Chondrocyte (in vitro differentiated cells): ENCODE data around the gene LARGE1. TPM values are rescaled to one million over a fixed set of nuclear protein-coding genes. Genes with fewer than 3 reads are reported as not detected.

Source experiments
- DNase-seq: peaks from one replicate; pipeline ENCODE4 v3.0.0; 2021; ENCODE audit warnings: mixed read lengths, low spot score
- H3K27ac Mint-ChIP-seq: one replicate; pipeline ENCODE4 v1.8.0; 2021; ENCODE audit warnings: mild to moderate bottlenecking, moderate library complexity, mixed read lengths; ENCODE audit not compliant: unreplicated experiment
- H3K27me3 Mint-ChIP-seq: 2 replicates; pipeline ENCODE4 v1.8.0; 2021; ENCODE audit warnings: low read depth, mixed read lengths
- H3K36me3 Mint-ChIP-seq: 2 replicates; pipeline ENCODE4 v1.8.0; 2021; ENCODE audit warnings: low read depth, mixed read lengths
- H3K4me1 Mint-ChIP-seq: 2 replicates; pipeline ENCODE4 v1.8.0; 2021; ENCODE audit warnings: low read depth, mild to moderate bottlenecking, mixed read lengths
- H3K4me3 Mint-ChIP-seq: one replicate; pipeline ENCODE4 v1.8.0; 2021; ENCODE audit warnings: mild to moderate bottlenecking, moderate library complexity, mixed read lengths; ENCODE audit not compliant: unreplicated experiment
- H3K9me3 Mint-ChIP-seq: 2 replicates; pipeline ENCODE4 v1.8.0; 2021; ENCODE audit warnings: low read depth, mixed read lengths
- CTCF ChIP-seq: fragments of 200-600 bp; sonication (generic); IDR thresholded peaks from 2 replicates; pipeline ENCODE4 v1.5.0; 2021; ENCODE audit warnings: antibody characterized with exemption, mild to moderate bottlenecking, moderate library complexity
- total RNA-seq: library from RNA; stranded (reverse); gene quantifications from 3 replicates; pipeline ENCODE4 v1.2.1, GENCODE V29; 2021

Gene LARGE1
- total RNA-seq, 1 donor from 2014 or later, result 21.3 TPM

GRCh38 chr22:33682927-33683326, 237.3 kb downstream of the LARGE1 start:
- Mint-ChIP-seq H3K27me3 (no peaks in the 10 kb centered on the region), H3K36me3 (no peaks in the 10 kb centered on the region), H3K4me1 (no peaks in the 10 kb centered on the region), H3K9me3 (no peaks in the 10 kb centered on the region), H3K27ac (no peak overlapping the region), H3K4me3 (no peak overlapping the region)
- no peak for DNase-seq
- no peak for TF ChIP-seq CTCF

GRCh38 chr22:33680632-33681031, 239.6 kb downstream of the LARGE1 start:
- H3K27ac Mint-ChIP-seq, result no peak overlapping the region
- DNase-seq, result no peak
- no peaks in the 10 kb centered on the region for H3K9me3 Mint-ChIP-seq
- H3K27me3 Mint-ChIP-seq, result no peaks in the 10 kb centered on the region
- no peak for TF ChIP-seq CTCF
- peaks cover 5% of the 10 kb centered on the region for H3K4me1 Mint-ChIP-seq
- no peaks in the 10 kb centered on the region for H3K36me3 Mint-ChIP-seq
- no peak overlapping the region for H3K4me3 Mint-ChIP-seq

GRCh38 chr22:33678523-33678922, 241.8 kb downstream of the LARGE1 start:
- Mint-ChIP-seq H3K4me1 (peaks cover 5% of the 10 kb centered on the region), H3K4me3 (no peak overlapping the region), H3K36me3 (no peaks in the 10 kb centered on the region), H3K9me3 (no peaks in the 10 kb centered on the region), H3K27me3 (no peaks in the 10 kb centered on the region), H3K27ac (no peak overlapping the region)
- no peak for TF ChIP-seq CTCF
- DNase-seq, result no peak

- H3K27ac Mint-ChIP-seq, result no peak overlapping the region
- H3K27me3 Mint-ChIP-seq, result no peaks in the 10 kb centered on the region
- no peak overlapping the region for H3K4me3 Mint-ChIP-seq
- H3K9me3 Mint-ChIP-seq, result no peaks in the 10 kb centered on the region
- peaks cover 5% of the 10 kb centered on the region for H3K4me1 Mint-ChIP-seq
- no peak for TF ChIP-seq CTCF
- no peaks in the 10 kb centered on the region for H3K36me3 Mint-ChIP-seq
- no peak for DNase-seq
These were observed 242.7 kb downstream of the LARGE1 start for GRCh38 chr22:33677536-33677935.

GRCh38 chr22:33674357-33674756, 245.9 kb downstream of the LARGE1 start:
- Mint-ChIP-seq H3K36me3 (no peaks in the 10 kb centered on the region), H3K27me3 (no peaks in the 10 kb centered on the region), H3K4me1 (peaks cover 6% of the 10 kb centered on the region), H3K4me3 (no peak overlapping the region), H3K9me3 (no peaks in the 10 kb centered on the region), H3K27ac (no peak overlapping the region)
- no peak for TF ChIP-seq CTCF
- no peak for DNase-seq
